ENCODE data around the gene LNX2.

Gene LNX2

DNA sequence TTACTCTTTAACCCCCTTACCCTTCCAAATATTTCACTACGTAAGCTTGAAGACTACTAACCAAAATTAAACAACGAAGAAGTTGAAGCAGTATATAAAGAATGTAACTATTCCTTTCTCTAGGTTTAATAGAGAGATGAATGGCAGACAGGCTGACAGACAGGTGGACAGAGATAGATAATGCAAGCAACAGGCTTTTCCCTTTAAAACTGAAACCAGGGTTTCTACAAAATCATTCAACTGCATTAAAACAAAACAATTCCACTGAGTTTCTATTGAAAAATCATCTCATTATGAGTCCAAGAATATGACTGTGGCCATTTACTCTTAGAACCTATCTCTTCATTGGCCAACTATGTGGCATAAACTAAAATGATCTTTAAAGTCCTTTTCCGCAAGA lies 15.2 kb downstream of the LNX2 start:
- no peak for DNase-seq

DNA sequence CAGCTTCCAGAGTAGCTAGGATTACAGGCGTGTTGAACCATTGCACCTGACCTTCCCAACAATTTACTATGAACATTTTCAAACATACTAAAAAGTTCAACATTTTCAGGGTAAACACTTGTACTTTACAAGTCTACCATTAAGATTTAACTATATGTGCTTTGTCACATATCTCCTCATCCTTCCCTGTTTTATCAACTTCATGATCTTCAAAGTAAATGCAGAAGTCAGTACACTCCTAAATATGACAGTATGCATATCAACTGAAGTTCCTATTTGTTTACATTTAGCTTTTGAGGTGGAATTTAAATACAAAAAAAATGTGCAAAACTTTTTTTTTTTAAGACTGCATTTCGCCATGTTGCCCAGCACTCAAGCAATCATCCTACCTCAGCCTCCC lies 18.5 kb downstream of the LNX2 start:
- no peak for DNase-seq

DNA sequence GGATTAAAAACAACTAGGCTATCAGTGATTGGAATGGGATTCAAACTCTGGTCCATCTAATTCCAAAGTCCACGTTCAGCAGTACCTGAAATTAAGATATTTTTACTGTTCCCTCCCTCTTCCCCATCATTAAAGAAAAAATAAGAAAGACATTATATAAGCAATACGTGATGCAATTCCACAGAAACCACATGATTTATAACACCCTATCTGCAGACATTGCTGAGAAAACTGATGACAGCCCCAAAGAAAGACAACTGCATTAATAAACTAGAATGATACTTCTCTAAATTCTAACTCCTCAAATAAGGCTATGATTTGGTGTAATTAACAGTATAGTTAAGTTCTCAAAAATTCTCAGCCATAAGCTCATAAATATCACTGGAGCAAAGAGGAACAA lies 19.1 kb downstream of the LNX2 start:
- no peak for DNase-seq

DNA sequence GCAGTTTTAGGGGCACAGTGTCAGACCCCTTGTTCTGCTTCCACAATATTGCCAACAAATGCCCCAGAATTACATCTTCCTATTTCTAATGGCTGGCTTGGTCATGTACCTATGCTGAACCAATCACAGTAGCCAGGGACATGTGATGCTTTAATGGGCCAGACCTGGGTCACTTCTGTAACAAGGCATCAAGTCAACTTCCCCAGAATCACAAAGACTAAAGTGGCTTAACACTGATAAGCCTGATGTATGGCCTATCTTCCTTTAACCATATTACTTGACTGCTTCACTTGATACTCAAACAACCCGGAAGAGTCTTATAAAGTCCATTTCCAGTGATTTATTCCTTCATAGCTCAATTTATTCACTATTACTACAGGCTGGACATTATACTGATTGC lies 19.6 kb downstream of the LNX2 start:
- DNase-seq: no peak

DNA sequence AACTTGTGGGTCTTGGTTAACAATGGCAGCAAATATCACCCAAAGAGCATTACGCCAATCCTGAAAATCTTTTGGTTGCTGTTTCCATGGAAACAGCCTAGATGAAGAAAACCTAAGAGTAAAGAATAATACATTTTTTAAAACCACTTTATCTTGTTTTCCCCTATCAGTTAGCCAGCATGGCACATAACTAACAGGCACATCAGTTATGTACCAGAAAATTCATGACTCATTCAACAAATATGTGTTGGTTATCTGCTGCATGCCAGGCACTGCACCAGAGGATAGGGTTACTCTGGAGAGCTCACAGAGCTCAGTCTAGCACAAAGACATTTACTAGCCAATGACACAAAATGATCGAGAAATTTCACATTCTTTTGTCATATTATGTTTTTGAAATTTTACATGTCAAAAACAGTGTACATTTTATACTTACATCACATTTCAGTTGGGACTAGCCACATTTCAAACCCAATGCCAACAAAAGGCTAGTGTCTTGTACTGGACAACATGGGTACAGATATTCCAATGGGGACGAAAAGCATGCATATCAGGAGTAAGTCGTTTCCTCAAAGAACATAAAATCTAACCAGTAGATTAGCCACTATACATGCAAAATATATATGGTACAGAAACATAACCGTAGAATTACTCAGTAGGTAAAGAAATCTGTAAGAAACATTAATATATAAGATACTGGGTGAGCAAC lies 20.3 kb downstream of the LNX2 start:
- DNase-seq: no peak

DNA sequence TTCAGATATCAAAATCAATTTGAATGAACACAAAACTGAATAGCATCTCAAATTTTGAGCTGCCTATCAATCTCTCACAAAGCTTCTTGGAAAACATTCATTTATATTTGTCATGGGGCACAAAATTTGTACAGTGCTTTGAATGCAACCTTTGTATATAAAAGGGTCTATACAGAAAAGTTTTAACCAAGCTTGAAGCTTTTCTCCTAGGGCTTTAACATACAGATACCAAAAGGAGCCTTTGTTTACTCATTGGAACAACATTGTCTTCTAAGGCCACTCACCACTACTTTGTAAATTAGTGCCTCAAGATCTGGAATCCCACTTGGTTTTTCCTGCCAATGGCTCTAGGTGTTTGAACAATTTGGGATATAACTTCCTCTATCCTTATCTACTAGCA lies 21.2 kb downstream of the LNX2 start:
- no peak for DNase-seq

DNA sequence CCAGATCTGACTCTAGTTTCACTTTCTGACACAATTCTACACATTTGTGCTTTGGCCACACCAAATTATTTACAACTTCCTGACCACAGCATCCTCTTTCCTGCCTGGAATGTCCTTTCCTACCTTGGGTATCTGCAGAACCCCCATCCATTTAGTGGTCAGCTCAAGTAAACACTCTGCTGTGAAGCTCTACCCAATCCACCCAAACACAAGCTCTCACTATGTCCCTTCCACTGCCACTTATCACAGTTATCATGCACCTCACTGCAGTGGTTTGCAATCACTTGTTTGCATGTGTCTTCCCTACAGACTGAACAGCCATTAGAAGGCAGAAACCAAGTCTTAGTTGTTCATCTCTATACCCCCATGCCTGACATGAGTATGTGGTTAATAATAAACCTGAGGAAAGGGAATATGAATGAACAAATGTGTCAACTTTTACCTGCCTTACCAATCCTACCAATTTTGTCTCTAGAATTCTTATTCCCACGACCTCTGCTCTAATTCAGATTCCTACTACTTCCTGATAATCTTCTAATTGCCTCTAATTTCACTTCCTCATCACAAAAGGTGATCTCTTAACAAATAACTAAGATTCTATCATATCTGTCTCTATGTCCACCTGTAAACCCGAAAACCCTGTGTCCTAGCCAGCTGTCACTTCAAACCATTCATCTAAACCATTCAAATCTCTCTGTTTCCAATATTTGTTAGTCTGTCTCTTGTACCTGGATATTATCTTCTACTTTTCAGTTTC lies 25.1 kb downstream of the LNX2 start:
- DNase-seq: no peak

DNA sequence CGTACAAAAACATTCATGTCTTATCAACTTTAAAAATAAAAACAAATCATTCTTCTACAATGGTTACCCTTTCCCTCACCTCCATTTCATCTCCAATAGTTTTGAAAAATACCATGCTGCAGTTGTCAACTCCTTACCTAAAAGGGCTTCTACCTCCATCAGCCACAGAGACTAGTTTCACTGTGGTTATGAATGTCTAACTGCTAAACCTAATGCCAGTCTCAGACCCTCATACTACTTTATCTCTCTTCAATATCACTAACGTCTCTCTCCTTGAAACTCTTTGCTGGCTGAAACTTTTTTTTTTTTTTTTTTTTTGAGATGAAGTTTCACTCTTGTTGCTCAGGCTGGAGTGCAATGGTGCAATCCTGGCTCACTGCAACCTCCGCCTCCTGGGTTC lies 27.1 kb downstream of the LNX2 start:
- no peak for DNase-seq

DNA sequence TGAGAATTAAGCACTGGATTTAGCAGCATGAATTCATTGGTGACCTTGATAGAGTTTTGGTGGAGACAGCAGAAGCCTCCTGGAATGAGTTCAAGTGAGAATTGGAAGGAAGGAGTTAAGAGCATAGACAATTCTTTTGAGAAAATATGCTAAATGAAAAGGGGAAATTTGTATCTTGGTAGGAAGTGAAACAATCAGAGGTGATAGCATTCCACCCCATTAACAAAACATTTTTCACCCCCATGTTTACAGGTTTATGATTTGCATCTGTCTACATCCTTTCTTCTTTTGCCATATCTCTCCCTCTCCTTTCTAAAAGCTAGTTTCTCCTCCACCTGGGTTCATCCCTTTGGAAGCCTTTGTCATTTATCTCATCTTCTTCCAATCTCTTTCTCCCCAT lies 27.5 kb downstream of the LNX2 start:
- DNase-seq: no peak

DNA sequence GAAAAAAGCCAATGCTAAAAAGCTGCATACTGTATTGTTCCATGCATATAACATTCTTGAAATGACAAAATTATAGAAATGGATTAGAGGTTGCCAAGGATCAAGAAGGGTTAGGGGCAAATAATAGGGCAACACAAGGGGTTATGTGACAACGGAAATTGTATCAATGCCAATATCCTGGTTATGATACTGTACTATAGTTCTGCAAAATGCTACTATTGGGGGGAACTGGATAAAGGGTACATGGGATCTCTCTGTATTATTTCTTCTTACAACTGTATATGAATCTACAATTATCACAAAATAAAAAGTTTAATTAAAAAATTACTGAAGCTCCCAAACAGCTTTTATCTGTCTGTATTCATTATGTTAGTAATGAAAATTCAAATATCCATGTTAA lies 31.9 kb downstream of the LNX2 start:
- DNase-seq: no peak

DNA sequence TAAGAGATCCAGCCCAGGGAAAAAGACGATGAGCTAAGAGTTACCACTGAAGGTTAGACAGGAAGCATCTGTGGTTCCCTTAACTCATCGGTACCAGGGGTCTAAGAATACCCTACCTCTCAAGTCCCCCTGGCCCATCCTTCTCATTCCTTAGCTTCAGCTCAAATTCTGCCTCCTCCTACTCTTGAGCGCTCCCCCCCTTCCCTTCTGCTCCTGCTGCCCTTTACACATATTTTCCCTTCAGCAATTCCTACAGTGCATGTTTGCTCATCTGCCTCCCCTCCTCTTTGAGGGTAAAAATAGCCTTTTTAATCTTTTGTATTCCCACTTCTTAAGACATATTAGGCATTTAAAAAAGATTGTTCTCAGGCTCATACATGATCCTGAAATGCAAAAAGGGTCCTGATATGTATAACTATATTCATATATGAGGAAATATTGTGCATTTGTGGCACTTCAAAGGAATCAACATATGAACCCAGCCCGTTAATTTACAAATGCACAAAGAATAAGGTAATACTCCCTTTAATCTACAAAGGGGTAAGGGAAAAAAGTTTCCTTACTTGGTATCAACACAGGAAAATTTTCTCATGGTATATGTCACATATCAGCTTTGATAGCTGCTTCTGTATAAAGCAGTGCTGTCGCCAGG lies 33.1 kb downstream of the LNX2 start:
- DNase-seq: no peak

DNA sequence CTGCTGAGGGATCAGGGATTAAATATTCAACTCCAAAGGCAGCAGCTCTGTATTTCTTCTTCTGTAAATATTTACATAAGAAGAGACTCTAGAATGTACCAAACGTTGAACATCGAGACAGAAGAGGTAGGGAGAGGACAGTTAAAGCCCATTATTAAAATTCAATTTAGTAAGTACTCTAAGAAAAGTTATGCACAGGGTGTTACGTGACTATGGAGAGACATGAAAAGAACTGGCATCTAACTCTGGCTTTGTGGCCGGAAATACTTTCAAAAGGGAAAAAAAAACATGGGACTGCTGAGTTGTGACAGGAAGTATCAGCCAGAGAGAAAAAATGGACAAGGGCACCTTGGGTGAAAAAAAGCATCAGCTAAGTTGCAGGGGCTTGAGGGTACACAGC lies 36.7 kb downstream of the LNX2 start:
- no peak for DNase-seq

DNA sequence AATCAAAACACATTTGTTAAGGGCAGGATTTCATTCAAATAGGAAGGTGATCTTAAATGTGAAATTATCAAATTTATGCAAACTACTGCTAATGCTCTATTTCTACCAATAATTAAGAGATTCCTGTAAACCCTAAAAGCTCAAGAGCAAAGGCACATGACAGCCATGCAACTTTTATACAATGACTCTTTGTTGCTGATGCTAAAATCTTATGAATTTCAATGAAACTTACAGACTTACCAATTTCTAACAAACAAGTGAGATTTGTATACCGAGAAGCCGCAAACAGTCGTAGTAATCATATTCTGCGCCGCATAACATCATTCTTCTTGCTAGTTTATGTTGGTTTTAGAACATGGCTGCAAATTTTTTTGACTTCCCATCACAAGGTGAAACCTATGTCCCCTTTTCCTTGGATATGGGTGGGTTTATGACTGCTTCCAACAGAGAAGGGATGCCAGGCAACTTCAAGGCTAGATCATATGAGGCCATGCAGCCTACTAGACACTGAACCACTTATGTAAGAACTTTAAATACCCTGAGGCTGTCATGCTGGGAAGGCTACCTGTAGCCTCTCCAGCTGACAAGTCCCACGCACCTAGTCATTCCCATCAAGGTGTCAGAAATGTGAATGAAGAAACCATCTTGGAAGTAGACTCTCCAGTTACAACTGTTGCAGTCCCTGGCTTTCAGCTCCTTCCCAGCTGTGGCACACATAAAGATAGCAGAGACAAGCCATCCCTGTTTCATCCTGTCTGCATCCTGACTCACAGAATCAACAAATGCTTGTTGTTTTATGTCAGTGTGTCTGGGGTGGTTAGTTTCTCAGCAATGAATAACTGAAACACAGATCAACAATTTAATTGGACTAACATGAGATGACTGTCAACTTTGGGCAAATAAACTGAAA lies 42.0 kb downstream of the LNX2 start:
- DNase-seq: no peak

DNA sequence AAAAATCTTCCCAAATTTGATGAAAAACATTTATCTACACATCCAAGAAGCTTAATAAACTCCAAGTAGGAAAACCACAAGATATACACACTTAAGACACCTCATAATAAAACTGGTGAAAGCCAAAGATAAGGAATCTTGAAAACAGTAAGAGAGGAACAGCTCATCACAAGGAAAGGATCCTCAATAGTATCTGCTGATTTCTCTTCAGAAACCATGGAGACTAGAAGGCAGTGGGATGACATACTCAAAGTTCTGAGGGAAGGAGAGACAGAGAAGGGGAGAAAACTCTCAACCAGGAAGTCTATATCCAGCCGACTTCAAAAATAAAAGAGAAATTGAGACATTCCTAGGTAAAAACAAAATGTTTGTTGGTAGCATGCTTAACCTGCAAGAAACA lies 45.7 kb downstream of the LNX2 start:
- no peak for DNase-seq

DNA sequence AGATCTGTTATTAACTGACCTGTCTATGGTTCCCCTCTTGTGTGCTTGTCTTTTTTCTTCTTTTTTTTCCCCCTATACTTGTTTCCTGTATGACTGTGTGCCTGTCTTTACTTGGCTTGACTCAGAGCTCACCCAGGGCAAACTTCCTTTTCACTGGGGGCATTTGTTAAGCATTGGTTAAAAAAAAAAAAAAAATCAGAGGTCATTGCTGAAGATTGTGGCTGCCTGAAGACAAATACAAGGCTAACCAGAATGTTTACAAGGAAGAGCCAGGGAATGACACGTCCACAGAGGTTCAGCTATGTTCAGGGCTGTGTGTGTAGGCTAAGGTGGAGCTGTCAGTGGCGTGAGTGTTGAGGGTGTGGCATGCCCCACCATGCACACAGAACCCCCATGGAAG lies 47.1 kb downstream of the LNX2 start:
- no peak for DNase-seq

DNA sequence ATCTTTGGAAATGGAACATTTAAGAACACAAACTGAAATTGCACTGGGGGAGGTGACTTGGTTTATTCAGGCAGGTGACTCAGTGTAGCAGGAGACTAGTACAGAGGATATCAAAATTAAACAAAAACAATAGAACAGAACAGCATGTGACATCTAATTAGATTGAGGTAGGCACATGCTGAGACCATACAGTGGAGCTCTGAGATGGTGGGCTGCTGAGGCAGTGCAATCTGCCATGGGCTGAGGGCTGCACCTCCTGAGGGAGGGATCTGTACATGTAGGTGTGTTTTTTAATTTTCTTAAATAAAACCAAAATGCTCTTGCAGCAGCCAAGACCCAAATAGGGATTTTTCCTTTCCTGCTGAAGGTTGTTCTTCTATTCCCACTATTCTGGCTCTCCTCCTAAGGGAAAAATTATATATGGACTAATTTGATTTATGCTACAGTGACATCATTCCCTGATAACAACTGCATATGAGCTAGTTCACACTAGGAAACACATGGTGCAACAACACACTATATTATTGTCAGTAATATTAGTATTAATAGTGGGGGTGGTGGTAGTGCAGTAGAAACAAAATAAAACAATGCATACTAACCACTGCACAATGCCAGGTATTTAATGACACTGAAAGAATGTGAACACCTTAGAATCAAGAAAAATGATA lies 48.0 kb downstream of the LNX2 start:
- DNase-seq: no peak

DNA sequence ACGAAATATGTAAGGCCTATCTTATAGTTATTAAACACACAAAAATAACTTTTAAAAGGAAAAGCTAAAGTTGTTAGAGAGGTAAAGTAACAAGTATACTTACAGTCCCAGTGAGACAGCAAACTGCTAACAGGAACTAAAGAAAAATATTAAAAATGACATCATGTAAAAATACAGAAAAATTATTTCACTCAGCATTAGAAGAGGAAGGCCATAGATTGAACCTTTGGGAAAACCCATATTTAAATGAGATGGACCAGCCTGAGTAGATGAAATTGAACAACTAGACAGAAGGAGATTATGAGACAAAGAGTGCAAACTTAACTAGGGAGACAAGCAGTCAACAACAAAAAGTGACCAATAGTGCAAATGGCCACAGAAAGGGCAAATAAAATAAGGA lies 49.4 kb downstream of the LNX2 start:
- DNase-seq: no peak

DNA sequence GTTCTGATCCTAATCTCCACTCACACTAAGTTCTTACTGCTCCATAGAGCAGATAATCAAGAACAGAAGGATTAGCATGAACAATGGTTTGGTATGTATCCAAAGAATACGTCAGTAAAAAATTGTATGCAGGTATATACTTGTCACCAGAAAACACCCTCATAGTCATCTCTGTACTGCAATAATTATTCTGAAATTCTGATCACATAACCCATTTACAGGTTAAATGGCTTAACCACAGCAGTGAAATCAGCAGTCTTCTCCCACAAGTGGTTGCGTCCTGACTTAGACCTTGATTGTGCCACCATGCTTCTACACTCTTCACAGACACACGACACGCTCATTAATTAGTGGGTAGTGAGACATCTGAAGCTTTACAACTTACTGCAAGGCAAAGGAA lies 50.9 kb downstream of the LNX2 start:
- no peak for DNase-seq

DNA sequence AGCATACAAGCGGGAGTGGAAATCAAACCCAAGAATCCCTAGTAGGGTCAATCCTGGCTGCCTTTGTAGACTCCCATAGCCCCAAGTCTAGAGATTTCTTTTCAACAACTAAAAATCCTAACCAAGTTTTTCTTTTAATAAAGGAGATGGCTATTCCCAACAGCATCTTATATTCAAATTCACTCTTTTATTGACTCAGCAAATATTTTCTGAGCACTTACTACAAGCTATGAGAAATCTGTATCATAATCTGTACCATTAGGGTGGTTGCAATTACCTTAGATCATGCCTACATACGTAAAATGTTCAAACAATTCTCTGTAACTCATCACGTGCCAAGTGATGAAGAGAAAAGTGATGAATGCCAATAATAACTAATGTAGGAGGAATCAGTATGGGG lies 54.5 kb downstream of the LNX2 start:
- no peak for DNase-seq

DNA sequence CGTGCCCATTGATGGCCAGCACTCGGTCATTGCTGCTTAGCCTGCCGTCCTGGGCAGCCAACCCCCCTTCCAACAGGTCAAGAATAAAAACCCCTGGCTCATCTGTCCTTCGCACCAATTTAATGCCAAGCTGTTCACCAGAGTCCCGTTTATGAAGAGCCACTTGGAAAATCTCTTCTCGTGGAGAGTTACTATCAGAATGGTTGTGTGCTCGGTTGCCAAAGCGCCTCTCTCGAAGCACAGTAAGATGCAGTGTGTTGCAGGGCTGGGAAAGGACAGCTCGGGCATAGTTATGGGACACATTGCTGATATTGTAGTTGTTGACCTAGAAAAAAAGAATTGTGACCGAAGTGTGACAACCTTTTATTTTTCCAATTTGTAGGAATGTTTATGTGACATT lies 57.9 kb downstream of the LNX2 start:
- DNase-seq: no peak

DNA sequence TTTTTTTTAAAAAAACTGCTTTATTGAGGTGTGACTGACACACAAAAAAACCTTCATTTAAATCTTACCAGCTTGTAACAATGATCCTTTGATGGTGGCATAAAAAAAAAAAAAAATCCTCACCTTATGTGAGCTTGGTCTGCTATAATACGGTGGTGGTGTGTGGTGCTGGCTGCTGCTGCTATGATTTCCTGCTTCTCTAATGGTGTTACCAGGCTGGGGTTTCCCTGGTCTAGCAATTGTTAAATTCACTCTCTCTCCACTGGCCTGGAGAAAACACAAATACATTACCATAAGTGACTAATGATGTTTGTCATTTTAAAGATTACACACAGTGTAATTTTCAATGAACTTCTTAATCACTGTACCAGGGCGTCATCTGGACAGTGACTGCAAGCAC lies 60.6 kb downstream of the LNX2 start:
- DNase-seq: no peak

DNA sequence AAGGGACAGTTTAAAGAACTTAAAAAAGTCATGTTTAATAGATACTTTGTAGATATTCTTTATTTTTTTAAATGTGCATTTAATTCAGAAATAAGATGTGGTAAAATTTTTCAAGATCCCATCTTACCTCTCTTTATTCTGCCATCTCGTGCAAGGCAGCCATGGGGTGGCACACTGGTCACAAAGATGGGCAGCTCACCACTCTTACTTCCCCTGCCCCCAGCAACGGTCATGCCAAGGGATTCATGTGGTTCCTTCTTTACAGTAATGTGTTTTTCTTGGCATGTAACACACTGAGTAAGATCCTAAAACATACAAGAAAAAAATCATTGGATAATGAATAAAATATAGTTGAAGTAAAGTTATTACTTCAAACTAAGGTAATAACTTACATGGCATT lies 64.2 kb downstream of the LNX2 start:
- no peak for DNase-seq

DNA sequence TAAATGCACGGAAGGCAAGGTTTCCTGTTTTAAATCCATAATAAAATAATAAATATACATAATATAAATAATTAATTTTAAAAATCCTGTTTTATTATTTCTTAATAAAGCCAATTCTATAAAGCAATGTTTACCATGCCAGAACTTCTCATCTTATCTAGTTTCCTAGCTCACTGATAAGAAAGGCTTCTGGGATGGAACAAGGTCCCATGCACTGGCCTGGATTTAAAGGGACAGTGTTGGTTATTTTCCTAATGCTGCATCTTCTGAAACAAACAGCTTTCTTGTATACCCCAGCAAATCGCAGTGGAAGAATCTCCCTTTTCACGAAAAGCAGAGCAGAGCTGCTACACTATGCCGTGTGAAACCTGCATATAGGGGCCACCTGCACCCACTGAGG lies 68.8 kb downstream of the LNX2 start:
- DNase-seq: no peak
